GM10266 (cell line): ENCODE measurements around the gene SGPP1.

ENCODE experiments used
- DNase-seq: peaks from one replicate; pipeline ENCODE4 v3.0.0; 2012; ENCODE audit errors: extremely low spot score
- CTCF ChIP-seq: IDR thresholded peaks from 2 replicates; pipeline ENCODE4 v1.5.1; 2012; ENCODE audit warnings: mild to moderate bottlenecking, low read depth; ENCODE audit not compliant: control insufficient read depth, insufficient read depth; ENCODE audit errors: missing control alignments

SGPP1 gene

GRCh38 chr14:63659726-63660125 is 68.1 kb downstream of the SGPP1 start:
- no peak for TF ChIP-seq CTCF
- no peak for DNase-seq

GRCh38 chr14:63656194-63656593 is 71.7 kb downstream of the SGPP1 start:
- no peak for TF ChIP-seq CTCF
- DNase-seq, result no peak

GRCh38 chr14:63654936-63655335 is 72.9 kb downstream of the SGPP1 start:
- DNase-seq, result no peak
- TF ChIP-seq CTCF, result no peak

- DNase-seq, result no peak
- TF ChIP-seq CTCF, result no peak
These were observed 73.5 kb downstream of the SGPP1 start for GRCh38 chr14:63654346-63654745.

GRCh38 chr14:63652406-63652805 is 75.5 kb downstream of the SGPP1 start:
- TF ChIP-seq CTCF, result no peak
- DNase-seq, result no peak

GRCh38 chr14:63650256-63650952 is 77.5 kb downstream of the SGPP1 start:
- TF ChIP-seq CTCF, result no peak
- DNase-seq, result no peak

- DNase-seq, result no peak
- no peak for TF ChIP-seq CTCF
These were observed 80.0 kb downstream of the SGPP1 start for GRCh38 chr14:63647696-63648410.
